Right renal cortex interstitium (tissue), 3 donors: ENCODE results near the gene RNF149. TPM values are rescaled to one million over a fixed set of nuclear protein-coding genes. Genes with fewer than 3 reads are reported as not detected.

Experiments
- DNase-seq, 3 donors: peaks; one replicate each; pipeline ENCODE4 v3.0.0-alpha.2; 2013; ENCODE audit warnings: low read depth in 3 of 3, low spot score in 2 of 3
- polyA plus RNA-seq, 3 donors: library from polyadenylated mRNA; unstranded; fragments of 120-200 nt; gene quantifications; one replicate each; pipeline ENCODE4 v1.2.1, GENCODE V29; 2013; ENCODE audit not compliant: insufficient read length in 3 of 3

Gene RNF149
- polyA plus RNA-seq, 3 donors, result 35.5 to 40.2 (median 39.3) TPM

- DNase-seq, result no peak
Measured at GRCh38 chr2:101299604-101300003, 8.9 kb downstream of the RNF149 start.

DNA sequence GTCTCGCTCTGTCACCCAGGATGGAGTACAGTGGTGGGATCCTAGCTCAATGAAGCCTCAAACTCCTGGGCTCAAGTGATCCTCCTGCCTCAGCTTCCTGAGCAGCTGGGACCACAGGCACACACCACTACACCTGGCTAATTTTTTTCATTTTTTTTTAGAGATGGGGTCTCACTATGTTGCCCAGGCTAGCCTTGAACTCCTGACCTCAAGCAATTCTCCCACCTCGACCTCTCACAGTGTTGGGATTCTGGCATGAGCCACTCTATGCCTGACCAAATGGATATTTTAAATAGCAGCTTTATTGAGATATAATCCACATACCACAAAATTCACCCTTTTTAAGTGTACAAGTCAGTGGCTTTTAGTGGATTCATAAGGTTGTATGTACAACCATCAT lies 11.1 kb downstream of the RNF149 start:
- no peak for DNase-seq

- DNase-seq, result no peak
Measured at GRCh38 chr2:101296371-101296770, 12.1 kb downstream of the RNF149 start.

DNA sequence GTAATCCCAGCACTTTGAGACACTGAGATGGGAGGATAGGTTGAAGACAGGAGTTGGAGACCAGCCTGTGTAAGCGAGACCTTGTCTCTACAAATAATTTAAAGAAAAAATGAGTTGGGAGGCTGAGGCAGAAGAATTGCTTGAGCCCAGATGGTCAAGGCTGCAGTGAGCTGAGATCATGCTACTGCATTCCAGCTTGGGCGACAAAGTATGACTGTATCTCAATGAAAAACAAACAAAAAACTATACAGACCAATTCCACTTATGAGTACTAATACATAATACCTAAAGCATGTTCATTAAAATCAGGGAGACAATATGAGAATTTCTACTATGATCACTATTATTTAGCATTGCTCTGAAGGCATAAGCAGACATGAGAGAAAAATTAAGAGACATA lies 12.6 kb downstream of the RNF149 start:
- DNase-seq, result no peak

GRCh38 chr2:101294861-101295260 lies 13.6 kb downstream of the RNF149 start:
- DNase-seq, result no peak

DNA sequence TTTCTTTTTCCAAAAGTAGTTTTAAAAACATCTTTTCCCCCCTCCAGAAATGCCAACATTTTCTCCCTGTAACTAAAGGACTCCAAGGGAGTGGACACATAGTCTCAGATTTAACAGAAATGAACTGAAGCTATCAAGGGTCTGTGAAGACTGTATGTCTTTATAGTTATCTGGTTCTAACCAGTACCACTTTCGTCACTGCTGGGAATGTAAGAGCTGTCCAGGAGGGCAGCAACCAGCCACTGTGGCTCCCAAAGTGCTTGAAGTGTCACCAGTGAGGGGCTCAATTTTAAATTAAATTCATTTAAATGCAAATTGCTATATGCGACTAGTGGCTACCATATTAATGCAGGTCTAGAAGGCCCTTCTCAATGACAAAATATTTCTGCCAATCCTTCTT lies 15.0 kb downstream of the RNF149 start:
- DNase-seq, result no peak

DNA sequence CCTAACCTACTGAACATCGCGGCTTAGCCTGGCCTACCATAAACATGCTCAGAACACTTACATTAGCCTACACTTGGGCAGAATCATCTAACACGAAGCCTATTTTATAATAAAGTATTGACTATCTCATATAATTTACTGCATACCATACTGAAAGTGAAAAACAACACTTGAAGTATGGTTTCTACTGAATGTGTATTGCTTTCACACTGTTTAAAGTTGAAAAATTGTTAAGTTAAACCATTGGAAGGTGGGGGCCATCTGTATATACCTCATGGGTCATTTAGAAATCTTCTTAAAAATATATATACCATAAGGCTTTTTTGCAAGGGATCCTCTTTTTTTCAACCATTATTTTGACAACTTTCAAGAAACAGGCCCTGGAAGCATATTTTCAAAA lies 16.5 kb downstream of the RNF149 start:
- DNase-seq, result no peak

DNA sequence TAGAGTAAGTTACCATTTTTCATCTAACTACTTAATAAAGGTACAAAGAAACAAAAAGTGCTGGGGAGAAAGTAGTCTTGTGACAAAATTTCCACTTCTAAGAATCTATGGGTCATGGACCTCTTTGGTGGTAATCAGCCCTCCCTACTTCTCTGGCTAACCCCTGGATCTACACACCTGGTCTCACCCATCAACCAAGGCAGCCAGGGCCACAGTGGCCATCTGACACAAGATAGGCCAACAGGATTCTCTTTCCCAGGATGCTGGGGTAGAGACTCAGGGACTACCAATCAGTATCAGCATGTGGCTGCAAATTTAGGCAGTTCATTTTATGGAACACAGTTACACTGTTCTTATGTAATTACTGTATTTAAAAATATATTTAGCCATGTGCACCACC lies 17.8 kb downstream of the RNF149 start:
- no peak for DNase-seq

GRCh38 chr2:101287303-101287702 lies 21.2 kb downstream of the RNF149 start:
- DNase-seq, result no peak

DNA sequence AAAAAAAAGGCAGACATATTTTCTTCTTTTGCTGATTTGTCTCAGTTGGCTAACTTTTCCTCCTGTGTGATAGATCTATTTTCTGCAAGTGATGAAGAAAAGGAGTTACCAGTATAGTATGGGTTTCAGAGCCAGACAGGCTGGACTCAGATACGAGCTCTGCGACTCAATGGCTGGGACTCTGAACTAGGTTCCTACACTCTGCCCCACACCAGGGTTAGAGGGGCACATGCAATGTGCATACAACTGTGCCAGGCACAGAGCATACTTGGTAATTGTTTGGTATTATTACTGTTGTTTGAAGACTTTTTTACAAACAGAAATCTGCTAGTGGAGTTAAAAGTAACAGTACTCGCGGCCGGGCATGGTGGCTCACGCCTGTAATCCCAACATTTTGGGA lies 21.8 kb downstream of the RNF149 start:
- DNase-seq, result no peak

DNA sequence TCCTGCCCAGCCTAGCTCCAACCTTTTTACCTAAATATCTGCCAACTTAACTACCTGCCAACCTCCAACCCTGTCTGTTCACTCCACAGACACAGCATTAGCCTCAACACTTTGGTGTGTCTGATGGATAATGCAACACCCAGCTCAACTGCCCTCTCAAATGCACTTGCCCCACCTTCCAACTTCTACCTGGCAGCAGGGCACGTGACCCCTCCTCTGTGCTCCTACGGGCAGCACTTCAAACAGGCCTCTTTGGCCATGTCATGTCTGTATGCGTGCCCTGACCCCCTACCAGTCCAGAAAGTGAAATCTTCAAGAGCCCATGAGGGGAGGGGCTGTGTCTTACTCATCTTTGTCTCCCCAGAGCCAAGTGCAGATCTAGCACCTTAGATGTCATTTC lies 25.5 kb downstream of the RNF149 start:
- DNase-seq, result no peak

- no peak for DNase-seq
Measured at GRCh38 chr2:101281482-101281881, 27.0 kb downstream of the RNF149 start.

DNA sequence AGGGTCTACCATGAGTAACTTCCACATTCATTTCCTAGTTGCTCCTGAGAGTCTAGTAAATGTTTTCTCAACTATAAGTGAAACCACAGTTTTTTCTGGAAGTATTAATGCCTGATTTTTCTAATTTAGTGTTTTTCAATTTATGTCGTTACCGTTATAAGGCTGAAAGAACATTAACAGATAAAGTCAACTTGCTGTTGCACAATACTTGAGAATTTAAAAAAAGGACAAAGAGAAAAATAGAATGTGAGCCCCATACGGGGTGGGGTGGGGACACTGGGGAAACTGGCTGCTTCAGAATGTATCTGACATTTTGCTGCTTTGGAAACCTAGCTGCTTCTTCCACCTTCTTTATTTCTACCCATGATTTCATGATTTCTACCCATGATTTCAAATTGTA lies 29.6 kb downstream of the RNF149 start:
- no peak for DNase-seq

- DNase-seq, result no peak
Measured at GRCh38 chr2:101277111-101277510, 31.4 kb downstream of the RNF149 start.

GRCh38 chr2:101274142-101274541 lies 34.4 kb downstream of the RNF149 start:
- DNase-seq, result no peak

DNA sequence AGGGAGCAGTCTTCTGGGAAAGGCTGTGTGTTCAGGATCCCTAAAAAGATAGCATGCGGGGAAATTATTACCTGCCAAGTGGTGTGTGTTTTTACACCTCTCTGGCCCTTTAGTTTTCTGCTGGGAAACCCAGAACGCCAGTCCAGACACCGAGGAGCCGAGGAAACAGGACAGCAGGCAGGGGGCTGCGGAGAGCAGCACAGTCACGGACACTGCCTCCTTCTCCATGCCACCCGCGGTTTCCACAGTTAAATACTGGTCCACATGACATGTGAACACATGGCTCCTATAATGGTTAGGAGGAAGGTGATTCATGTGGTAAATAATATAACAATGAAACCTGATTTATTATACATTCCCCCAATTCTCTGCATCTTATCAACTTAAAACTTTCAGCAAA lies 35.4 kb downstream of the RNF149 start:
- DNase-seq, result no peak

- DNase-seq, result no peak
Measured at GRCh38 chr2:101272045-101272784, 36.3 kb downstream of the RNF149 start.

- DNase-seq, result no peak
Measured at GRCh38 chr2:101270700-101271259, 37.7 kb downstream of the RNF149 start.

DNA sequence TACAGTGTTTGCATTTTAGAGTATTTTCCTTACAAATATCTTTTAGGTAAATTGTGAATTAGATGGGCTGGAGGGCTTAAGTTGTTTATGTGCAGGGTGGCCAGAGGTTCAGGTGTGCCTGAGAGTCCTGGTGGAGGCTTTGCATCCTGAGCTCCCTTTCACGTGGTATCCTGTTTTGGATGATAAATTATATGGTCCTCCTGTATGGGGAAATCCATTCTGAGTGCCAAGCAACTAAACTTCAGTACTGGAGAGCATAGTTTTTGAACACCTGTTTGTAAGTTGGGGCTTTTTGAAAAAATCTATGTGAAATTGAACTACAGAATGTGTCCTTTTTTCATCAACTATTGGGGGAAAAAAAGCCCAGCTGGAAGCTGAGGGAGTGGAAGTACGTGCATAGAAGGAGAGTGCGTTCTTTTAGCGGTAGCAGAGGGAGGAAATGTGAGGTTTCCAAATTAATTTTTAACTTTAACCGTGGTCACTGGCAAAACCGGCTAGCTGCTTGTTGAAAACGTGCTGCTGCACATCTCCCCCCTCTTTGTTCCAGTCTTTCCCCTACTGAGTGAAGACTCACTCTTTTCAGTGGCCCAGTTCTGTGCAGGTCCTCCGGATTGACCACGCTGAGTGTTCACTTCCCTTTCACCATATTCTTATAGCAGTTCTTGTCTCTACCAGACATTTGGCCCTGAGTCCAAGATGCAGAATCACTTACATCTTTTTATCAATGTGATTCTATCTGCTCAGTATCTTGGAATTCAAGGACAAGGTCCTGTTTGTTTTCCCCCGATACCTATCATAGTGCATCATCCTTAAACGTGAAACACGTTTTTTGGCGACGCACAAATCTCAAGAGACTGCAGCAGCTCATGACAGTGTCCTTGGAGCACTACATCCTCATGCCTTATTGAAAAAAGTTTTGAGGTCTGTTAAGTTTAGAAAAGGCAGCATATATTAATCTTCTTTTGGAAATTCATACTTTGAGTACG lies 40.5 kb downstream of the RNF149 start:
- DNase-seq, result peak in 1 of 3 donors; percentile 18

DNA sequence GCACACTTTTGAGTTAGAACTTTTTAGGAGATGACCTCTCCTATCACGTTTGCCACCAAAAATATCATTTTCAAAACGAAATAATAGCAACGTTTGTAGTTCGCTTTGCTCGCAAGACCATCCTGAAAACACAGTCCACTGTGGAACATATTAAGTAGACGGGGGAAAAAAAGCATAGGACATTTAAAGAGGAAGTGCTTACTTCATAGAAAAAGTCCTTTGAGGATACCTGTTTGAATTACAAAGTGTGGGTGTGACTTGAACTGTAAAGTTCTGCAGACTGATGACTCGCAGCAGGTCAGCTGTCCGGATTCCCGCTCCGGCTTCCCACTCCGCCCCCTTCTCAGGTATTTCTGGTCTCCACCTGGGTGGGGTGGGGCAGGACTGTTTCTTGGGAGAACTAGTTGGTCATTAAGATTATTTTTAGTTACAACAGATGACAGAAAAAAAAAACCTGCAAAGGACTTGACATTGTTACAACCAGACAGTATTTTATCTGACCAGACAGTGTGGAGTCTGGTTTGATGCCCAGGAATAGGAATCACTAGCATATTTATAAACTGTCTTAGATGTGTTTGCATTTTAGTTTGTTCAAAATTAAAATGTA lies 42.5 kb downstream of the RNF149 start:
- no peak for DNase-seq

- no peak for DNase-seq
Measured at GRCh38 chr2:101264360-101264939, 44.1 kb downstream of the RNF149 start.
